Adrenal gland (tissue), 5 donors: ENCODE results near the gene ZCCHC14.

Source experiments
- POLR2A ChIP-seq, 2 donors: fragments of 450-650 bp; IDR thresholded peaks; one replicate each; pipeline ENCODE4 v1.6.1; 2017; ENCODE audit warnings: antibody characterized with exemption in 2 of 2, mild to moderate bottlenecking in 2 of 2, moderate library complexity in 1 of 2
- TF ChIP-seq, protein P1 (sequence below), 6 experiments: fragments of 450-650 bp in 4 of 6; fragments of 200-600 bp in 2 of 6; sonication (generic) in 1 of 6; IDR thresholded peaks; 1 replicate in 5 of 6; 2 replicates in 1 of 6; pipeline versions ENCODE4 v1.5.1 to v1.8.0; 2016 to 2021; ENCODE audit warnings: antibody characterized with exemption in 6 of 6, mild to moderate bottlenecking in 2 of 6, moderate library complexity in 1 of 6
- donor health status: DM: no; HTN: no; CAD: no.

DNA sequence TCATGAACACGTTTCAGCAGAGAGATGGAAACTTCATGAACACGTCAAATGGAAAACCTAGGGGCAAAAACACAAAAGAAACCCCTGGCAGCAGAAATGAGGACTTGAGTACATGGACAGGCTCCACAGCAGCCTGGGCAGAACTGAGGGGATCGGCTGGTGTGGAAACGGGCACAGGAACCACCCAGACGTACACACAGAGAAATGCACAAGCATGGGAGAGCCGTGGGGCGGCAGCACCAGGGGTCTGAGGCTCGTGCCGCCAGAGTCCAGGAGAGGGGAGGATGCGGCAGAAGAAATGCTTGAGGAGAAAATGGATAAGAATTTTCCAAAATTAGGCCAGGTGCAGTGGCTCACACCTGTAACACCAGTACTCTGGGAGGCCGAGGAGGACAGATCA is 70.7 kb downstream of the ZCCHC14 start:
- TF ChIP-seq, protein P1, sequence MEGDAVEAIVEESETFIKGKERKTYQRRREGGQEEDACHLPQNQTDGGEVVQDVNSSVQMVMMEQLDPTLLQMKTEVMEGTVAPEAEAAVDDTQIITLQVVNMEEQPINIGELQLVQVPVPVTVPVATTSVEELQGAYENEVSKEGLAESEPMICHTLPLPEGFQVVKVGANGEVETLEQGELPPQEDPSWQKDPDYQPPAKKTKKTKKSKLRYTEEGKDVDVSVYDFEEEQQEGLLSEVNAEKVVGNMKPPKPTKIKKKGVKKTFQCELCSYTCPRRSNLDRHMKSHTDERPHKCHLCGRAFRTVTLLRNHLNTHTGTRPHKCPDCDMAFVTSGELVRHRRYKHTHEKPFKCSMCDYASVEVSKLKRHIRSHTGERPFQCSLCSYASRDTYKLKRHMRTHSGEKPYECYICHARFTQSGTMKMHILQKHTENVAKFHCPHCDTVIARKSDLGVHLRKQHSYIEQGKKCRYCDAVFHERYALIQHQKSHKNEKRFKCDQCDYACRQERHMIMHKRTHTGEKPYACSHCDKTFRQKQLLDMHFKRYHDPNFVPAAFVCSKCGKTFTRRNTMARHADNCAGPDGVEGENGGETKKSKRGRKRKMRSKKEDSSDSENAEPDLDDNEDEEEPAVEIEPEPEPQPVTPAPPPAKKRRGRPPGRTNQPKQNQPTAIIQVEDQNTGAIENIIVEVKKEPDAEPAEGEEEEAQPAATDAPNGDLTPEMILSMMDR (IDR thresholded peaks at IDR 0.05): no peak
- TF ChIP-seq POLR2A (IDR thresholded peaks at IDR 0.05): no peak
